NOMO-1 treated with DMSO at 0.1 percent for 48 hours (cell line): ENCODE data around the gene SCP2.

ENCODE experiments used
- DNase-seq: peaks from one replicate; lab custom pipeline; 2025; ENCODE audit not compliant: unreplicated experiment; lab: John Stamatoyannopoulos, UW

The SCP2 gene, protein sequence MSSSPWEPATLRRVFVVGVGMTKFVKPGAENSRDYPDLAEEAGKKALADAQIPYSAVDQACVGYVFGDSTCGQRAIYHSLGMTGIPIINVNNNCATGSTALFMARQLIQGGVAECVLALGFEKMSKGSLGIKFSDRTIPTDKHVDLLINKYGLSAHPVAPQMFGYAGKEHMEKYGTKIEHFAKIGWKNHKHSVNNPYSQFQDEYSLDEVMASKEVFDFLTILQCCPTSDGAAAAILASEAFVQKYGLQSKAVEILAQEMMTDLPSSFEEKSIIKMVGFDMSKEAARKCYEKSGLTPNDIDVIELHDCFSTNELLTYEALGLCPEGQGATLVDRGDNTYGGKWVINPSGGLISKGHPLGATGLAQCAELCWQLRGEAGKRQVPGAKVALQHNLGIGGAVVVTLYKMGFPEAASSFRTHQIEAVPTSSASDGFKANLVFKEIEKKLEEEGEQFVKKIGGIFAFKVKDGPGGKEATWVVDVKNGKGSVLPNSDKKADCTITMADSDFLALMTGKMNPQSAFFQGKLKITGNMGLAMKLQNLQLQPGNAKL

DNA sequence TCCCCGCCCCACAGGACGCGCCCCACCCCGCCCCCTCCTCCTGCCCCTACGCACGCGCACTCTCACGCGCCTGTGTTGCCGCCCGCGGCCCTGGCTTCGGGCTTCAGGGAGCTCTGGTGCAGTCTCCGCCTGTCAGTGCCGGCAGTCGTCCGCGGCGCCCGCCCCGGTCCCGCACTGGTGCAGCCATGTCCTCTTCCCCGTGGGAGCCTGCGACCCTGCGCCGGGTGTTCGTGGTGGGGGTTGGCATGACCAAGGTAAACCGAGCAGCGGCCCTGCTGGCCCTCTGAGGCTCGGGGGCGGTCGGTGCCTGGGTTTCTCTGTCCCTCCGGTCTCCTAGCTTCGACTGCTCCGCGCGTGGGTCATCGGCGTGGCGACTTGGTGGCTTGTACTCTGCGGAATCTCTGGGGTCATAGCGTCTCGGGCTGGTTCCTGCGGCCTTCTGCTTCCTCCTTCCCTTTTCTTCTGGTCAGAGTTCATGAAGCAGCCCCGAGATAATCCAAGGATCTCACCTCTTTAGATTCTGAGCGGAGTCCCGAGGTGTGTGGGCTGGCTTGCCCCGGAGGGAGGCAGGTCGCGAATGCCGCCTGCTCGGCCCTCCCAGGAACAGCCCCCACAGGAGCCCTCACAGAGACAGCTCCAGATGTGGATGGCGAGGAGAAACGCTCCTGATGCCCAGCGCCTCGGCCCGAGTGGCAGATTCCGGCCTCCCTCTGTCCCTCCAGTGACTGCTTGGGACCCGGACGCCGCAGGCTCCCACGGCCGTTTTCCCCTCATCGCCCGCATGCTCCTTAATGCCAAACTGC lies at the start of gene SCP2:
SCP2 (plus strand) TSS at position 65 of the 803 bp plus-strand sequence; CDS start at position 186, 121 bp downstream.
- peak; percentile 39 for DNase-seq

DNA sequence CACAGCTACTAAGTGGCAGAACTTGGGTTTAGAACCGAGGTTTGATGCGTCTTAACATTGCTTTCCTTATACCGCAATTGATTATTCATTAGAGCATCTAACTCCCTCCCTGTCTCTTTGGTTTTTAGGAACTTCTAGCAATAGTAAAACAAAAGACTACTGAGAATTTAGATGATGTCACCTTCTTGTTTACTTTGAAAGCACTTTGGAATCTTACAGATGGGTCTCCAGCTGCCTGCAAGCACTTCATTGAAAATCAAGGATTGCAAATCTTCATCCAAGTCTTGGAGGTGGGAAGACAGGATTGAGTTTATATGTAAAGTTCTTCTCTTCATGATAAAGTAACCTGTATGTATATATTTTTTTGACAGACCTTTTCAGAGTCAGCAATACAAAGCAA lies 49.5 kb upstream of the SCP2 start:
- no peak for DNase-seq

DNA sequence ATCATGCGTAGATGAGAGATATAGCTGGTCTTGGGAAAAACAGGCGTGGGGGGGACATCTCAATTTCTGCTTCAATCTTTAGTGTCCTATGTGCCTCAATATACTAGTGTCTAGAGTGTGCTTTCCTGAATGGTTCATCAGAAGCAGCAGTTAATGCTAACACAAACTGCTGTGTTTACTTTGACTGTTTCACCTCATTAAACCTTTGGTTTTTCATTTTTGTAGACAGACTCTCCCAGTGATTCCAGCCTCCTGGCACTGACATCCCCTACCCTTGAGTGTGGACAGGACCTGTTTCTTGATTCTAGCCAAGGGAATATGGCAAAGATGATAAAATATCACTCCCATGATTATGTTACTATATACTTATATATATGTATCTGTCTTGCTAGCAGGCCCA lies 46.9 kb upstream of the SCP2 start:
- DNase-seq, result no peak

DNA sequence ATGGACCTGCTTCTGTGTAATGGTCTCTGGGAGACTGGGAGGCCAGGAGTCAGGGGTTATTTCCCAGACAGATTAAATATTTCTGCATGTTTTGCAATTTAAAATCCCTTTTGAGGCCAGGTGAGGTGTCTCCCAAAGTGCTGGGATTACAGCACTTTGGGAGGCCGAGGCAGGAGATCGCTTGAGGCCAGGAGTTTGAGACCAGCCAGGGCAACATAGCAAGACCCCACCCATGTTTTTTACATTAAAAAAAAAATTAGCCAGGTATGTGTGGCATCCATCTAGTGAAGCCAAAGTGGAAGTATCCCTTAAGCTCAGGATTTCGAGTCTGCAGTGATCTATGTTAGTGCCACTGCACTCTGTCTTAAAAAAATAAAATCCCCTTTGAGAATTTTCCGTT lies 39.6 kb upstream of the SCP2 start:
- no peak for DNase-seq

- no peak for DNase-seq
Measured at GRCh38 chr1:52892424-52893215, 34.5 kb upstream of the SCP2 start.

DNA sequence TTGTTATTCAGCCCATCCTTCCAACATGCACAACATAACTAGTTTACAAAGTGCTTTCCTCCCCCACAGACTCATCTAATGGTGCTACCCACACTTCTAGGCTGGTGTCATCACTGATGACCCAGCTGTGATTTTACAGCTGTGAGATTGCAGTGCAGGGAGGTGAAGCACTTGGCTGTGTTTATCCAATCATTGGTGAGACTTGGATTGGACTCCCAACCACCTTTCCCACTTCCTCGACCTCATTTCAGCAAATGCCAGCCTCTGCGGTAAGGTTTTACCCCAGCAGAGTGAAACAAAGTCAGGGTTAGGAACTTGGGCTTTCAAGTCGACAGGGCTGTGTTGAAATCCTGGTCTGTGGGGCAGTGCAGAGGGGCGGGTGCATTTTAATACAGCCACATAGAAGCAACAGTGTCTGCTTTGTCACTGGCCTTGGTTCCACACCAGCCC lies 27.6 kb upstream of the SCP2 start:
- DNase-seq, result no peak

DNA sequence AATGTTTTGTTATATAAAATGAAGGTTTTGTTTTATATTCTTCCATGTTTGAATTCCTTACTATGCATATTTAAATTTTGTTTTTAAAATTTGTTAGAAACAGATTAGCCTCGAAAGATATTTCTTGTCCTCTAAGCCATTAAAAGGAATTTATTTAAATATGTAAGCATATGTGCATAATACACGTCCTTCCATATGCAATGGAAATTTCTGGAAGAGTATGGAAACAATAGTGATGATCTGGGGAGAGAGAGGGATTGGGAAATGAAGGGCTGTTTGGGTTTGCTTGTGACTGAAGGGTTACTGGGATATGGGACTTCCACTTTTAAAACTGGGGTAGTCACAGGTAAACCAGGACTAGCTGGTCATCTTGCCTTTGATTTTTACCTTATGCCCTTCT lies 26.7 kb upstream of the SCP2 start:
- no peak for DNase-seq

- no peak for DNase-seq
Measured at GRCh38 chr1:52901384-52901783, 25.7 kb upstream of the SCP2 start.

DNA sequence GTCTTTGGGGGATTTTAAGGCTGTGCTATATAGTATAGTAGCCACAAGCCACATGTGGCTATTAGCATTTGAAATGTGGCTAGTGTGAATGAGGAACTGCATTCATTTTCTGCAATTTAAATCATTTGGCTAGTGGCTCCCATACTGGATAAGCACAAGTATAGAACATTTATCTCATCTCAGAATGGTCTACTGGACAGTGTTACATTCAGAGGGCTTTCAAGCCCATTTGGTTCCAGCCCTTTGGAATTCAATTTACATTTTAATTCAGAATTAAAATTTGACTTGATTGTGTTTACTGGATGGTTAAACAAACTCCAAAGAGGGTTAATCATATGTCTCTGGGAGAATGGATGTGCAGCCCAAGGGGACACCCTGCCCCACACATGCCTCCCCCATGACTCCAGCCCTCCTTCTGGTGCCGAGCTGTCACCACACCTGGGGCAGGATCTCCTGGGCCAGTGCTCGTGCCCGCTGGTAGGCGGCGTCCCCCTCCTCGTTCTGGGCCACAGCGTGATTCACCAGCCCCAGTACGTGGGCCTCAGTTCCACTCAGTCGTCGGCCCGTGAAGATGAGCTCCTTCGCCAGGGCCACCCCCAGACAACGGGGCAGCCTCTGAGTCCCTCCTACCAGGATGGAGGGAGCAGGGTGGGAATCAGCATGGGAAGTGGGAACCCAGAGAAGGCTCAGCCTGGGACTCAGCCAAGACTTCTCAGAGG lies 22.7 kb upstream of the SCP2 start:
- no peak for DNase-seq

DNA sequence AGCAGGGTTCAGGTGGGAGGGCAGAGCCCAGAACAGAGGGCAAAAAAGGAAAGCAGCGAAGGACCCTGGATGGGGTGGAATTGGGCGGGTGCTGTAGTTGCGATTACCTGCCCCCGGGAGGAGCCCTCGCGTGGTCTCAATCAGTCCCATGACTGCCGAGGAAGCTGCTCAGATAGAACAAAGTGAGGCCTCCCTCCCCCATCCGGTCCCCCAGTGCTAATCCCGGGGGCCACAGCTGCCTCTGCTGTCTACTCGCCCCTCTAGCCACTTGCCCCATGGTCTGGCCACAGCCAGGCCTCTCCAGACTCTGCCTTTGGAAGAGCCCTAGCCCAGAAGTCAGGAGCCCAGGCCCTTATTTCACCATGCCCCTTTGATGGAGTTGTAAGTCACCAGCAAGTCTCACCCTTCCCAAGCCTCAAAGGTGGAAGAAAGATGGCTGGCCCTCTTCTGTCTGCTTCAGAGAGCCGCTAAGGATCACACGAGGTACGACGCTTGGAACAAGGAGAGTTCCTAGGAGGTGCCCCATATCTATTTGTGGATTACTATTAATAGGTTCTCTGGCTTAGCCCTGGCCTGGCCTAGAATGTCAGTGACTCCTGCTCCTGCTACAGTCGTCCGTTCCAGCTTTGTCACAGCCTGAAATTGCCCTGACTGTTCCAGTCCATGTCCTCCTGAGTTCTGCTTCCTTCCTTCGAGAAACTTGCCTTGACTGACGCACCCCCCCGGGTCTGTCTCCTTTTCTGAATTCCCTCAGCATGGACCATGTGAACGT lies 22.0 kb upstream of the SCP2 start:
- DNase-seq, result no peak

DNA sequence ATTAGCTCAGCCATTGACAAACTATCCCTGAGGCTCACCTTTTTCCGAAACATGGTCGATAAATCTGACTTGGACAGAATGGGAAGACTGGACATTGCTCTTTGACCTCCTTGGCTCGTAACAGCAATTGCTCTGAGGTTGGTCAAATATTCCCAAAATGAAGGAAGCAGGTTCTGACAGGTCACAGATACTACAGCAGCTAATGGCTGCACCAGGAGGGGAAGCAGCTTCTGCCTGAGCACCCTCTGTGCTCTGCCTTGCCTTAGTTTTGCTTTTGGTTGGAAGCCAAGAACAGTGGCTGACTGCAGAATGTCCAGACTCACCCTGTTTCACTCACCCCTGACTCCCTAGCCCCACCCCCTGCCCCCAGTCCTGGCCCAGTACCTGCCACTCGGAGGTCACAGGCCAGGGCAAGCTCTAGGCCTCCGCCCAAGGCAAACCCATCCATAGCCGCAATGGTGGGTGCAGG lies 20.9 kb upstream of the SCP2 start:
- DNase-seq, result no peak

DNA sequence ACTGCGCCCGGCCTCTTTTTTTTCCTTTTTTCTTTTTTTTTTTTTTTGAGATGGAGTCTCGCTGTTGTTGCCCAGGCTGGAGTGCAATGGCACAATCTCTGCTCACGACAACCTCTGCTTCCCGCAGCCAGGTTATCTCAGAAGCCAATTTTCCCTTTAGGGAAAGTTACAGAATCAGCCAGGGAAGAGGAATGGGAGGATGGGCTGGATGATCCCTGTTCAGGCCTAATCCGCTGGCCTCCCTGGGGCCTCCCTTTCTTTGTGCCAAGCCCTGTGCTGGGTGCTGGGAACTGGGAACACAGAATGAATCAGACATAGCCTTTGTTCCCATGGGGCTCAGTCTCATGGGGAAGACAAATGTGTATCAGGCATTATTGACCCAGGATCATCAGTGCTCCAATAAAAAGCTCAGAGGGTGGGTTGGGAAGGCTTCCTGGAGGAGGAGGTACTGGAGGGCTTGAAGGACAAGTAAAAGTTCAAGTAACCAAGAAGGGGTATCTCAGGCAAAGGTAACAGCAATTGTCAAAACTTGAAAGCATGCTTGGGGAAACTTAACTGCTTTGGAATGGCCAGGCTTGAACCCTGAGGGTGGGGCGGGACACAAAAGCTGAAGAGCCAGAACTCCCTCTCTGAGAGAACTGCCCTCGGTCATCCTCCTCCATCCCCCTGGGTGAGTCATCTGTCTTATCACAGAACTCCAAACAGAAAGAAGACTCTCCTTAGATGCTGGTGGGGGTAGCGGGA lies 19.8 kb upstream of the SCP2 start:
- DNase-seq, result no peak

DNA sequence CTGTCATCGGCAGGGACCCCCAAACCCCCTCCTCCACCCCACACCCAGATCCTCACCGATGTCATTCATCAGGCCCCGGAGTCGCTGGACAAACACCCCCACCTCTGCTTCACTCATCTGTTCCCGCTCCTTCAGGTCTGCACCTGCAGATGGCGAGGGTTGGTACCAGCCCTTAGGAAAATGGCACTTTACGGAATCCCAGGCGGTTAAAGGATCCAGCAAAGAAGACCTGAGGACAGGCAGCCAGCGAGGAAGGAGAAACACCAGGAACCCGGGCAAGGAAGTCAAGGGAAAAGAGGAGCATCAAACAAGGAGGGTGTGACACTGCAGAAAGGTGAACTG lies 19.3 kb upstream of the SCP2 start:
- DNase-seq, result no peak

- DNase-seq, result no peak
Measured at GRCh38 chr1:52911541-52911940, 15.5 kb upstream of the SCP2 start.

DNA sequence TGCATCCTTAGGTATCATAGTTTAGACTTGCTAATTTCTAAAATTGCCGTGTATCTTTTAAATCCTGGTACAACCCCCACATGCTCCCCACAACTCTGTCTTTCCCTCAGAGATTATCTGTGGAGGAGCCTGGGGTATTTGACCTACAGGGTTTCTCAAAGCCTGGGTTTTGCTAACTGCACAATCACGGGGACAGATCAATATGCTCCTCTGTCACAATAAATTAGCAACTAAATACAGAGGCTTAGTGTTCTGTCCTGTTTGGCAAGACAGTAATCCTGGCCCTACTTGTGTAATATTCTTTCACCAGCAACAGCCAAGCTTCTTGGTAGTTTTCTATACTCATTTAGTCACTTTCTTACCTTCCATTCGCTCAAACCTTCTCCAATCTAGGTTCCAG lies 14.1 kb upstream of the SCP2 start:
- DNase-seq, result no peak

GRCh38 chr1:52913537-52913936 lies 13.5 kb upstream of the SCP2 start:
- DNase-seq, result no peak

- no peak for DNase-seq
Measured at GRCh38 chr1:52914463-52914862, 12.6 kb upstream of the SCP2 start.

- no peak for DNase-seq
Measured at GRCh38 chr1:52915211-52915854, 11.7 kb upstream of the SCP2 start.

DNA sequence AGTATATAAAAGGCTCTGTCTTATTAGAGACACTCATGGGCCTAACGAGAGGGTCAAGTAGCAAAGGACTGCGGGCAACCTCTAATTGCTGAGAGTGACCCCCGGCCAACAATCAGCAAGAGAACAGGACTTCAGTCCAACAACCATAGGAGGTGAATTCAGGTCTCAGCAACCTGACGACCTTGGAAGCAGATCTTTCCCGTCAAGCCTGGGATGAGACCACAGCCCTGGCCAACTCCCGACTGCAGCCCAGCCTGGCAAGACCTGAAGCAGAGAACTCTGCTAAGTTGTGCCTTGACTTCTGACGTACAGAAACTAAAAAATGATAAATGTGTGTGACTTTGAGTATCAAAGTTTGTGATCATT lies 11.2 kb upstream of the SCP2 start:
- no peak for DNase-seq
